GM23338 (cell line): ENCODE data around the gene EVI2B.

Experiments used
- CREB1 ChIP-seq: fragments of 250-450 bp; sonication (Bioruptor Pico); IDR thresholded peaks from 2 replicates; pipeline ENCODE4 v1.5.0; 2020; ENCODE audit warnings: low read depth, mild to moderate bottlenecking, moderate library complexity
- ETS1 ChIP-seq: IDR thresholded peaks from 2 replicates; pipeline ENCODE4 v1.6.1; 2016; ENCODE audit warnings: antibody characterized with exemption
- EZH2 ChIP-seq: fragments of 200-600 bp; sonication (generic); IDR thresholded peaks from one replicate; pipeline ENCODE4 v1.8.0; 2017; ENCODE audit warnings: antibody characterized with exemption, mild to moderate bottlenecking, low read depth; ENCODE audit not compliant: unreplicated experiment
- EZH2phosphoT487 ChIP-seq: fragments of 200-600 bp; sonication (generic); IDR thresholded peaks from one replicate; pipeline ENCODE4 v1.8.1; 2018; ENCODE audit warnings: antibody characterized with exemption; ENCODE audit not compliant: unreplicated experiment
- POLR2AphosphoS5 ChIP-seq: IDR thresholded peaks from 2 replicates; pipeline ENCODE4 v1.6.1; 2016; ENCODE audit warnings: antibody characterized with exemption, low read depth
- TF ChIP-seq, protein P1 (sequence below), 2 experiments: fragments of 200-600 bp in 1 of 2; sonication (generic) in 1 of 2; conservative IDR thresholded peaks; 2 replicates each; pipeline versions ENCODE4 v1.5.1 to v1.6.1; 2016 to 2017; ENCODE audit warnings: antibody characterized with exemption in 2 of 2, low read depth in 2 of 2, mild to moderate bottlenecking in 2 of 2, moderate library complexity in 1 of 2

GRCh38 chr17:31279401-31279800 is 34.5 kb downstream of the EVI2B start:
- TF ChIP-seq, protein P1, sequence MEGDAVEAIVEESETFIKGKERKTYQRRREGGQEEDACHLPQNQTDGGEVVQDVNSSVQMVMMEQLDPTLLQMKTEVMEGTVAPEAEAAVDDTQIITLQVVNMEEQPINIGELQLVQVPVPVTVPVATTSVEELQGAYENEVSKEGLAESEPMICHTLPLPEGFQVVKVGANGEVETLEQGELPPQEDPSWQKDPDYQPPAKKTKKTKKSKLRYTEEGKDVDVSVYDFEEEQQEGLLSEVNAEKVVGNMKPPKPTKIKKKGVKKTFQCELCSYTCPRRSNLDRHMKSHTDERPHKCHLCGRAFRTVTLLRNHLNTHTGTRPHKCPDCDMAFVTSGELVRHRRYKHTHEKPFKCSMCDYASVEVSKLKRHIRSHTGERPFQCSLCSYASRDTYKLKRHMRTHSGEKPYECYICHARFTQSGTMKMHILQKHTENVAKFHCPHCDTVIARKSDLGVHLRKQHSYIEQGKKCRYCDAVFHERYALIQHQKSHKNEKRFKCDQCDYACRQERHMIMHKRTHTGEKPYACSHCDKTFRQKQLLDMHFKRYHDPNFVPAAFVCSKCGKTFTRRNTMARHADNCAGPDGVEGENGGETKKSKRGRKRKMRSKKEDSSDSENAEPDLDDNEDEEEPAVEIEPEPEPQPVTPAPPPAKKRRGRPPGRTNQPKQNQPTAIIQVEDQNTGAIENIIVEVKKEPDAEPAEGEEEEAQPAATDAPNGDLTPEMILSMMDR (conservative IDR thresholded peaks at IDR 0.05; ENCODE audit: low read depth in 2 of 2) = no peak
- no peak for TF ChIP-seq EZH2
- no peak for TF ChIP-seq CREB1 (CRISPR knock-in tag)
- TF ChIP-seq ETS1 = no peak
- TF ChIP-seq POLR2AphosphoS5 = no peak
- TF ChIP-seq EZH2phosphoT487 = no peak
